Calu3 (cell line): ENCODE results near the gene FBXO4. TPM values are rescaled to one million over a fixed set of nuclear protein-coding genes. Genes with fewer than 3 reads are reported as not detected.

ENCODE experiments used
- BruUV-seq: library from RNA; stranded (reverse); fragments of 400-500 nt; replicated peaks from 2 replicates; lab custom pipeline; 2021; lab: Mats Ljungman, UMichigan
- CTCF ChIA-PET: fragments of 300-600 bp; sonication (Branson Sonifier 250); formaldehyde crosslinking; loops from one replicate; lab custom pipeline; 2022; ENCODE audit warnings: antibody characterized with exemption; lab: Charles Lee
- DNase-seq: peaks from one replicate; pipeline ENCODE4 v3.0.0; 2022
- H3K27ac Mint-ChIP-seq: one replicate; pipeline ENCODE4 v1.8.0; 2022; ENCODE audit warnings: mixed read lengths; ENCODE audit not compliant: unreplicated experiment
- H3K27me3 Mint-ChIP-seq: one replicate; pipeline ENCODE4 v1.8.0; 2022; ENCODE audit warnings: mixed read lengths; ENCODE audit not compliant: unreplicated experiment
- H3K36me3 Mint-ChIP-seq: one replicate; pipeline ENCODE4 v1.8.0; 2022; ENCODE audit warnings: mild to moderate bottlenecking, moderate library complexity, mixed read lengths; ENCODE audit not compliant: insufficient read depth, unreplicated experiment
- H3K4me1 Mint-ChIP-seq: one replicate; pipeline ENCODE4 v1.8.0; 2022; ENCODE audit warnings: mild to moderate bottlenecking, low read depth, mixed read lengths; ENCODE audit not compliant: unreplicated experiment
- H3K4me3 Mint-ChIP-seq: one replicate; pipeline ENCODE4 v1.8.0; 2022; ENCODE audit warnings: mild to moderate bottlenecking, low read depth, moderate library complexity, mixed read lengths; ENCODE audit not compliant: unreplicated experiment
- H3K9me3 Mint-ChIP-seq: one replicate; pipeline ENCODE4 v1.8.0; 2022; ENCODE audit warnings: low read depth, mixed read lengths; ENCODE audit not compliant: unreplicated experiment
- CTCF ChIP-seq: fragments of 200-600 bp; IDR thresholded peaks from one replicate; pipeline ENCODE4 v1.8.0; 2022; ENCODE audit warnings: antibody characterized with exemption; ENCODE audit not compliant: unreplicated experiment
- intact Hi-C: fragments of 100-400 bp; cut with micrococcal nuclease; formaldehyde crosslinking; loops from one replicate; pipeline ENCODE4 v1.10.0; 2022; ENCODE audit not compliant: unreplicated experiment
- total RNA-seq: library from RNA; stranded (reverse); gene quantifications from 2 replicates; pipeline ENCODE4 v1.2.3, GENCODE V29; 2022

The FBXO4 gene
- total RNA-seq, 1 experiment from 2014 or later = 8.9 TPM

- CTCF ChIA-PET = no interaction called here
- no TSS peak for BruUV-seq
- peaks cover 2% of the 10 kb centered on the region for H3K9me3 Mint-ChIP-seq
Measured at GRCh38 chr5:41896230-41896629, 28.9 kb upstream of the FBXO4 start.

GRCh38 chr5:41903382-41903891 lies 21.6 kb upstream of the FBXO4 start:
- Mint-ChIP-seq H3K27ac (peak overlapping the region; percentile 99), H3K4me1 (peaks cover 20% of the 10 kb centered on the region), H3K36me3 (peaks cover 31% of the 10 kb centered on the region), H3K4me3 (peak overlapping the region; percentile 88), H3K9me3 (no peaks in the 10 kb centered on the region), H3K27me3 (no peaks in the 10 kb centered on the region)
- no peak for TF ChIP-seq CTCF
- BruUV-seq = TSS peak; percentile 99
- CTCF ChIA-PET = interaction anchor here (0.9 to 1.6 kb wide), 5 partner anchors 22 to 1005 kb away, joined by 3 to 12 read pairs (median 4); partner anchors contain the start of gene FBXO4
- DNase-seq = no peak
- intact Hi-C loops = no loop called here

More at GRCh38 chr5:41896230-41896629, 28.9 kb upstream of the FBXO4 start:
- H3K4me3 Mint-ChIP-seq = no peak overlapping the region
- no peak overlapping the region for H3K27ac Mint-ChIP-seq
- no peak for DNase-seq
- intact Hi-C loops = no loop called here
- no peaks in the 10 kb centered on the region for H3K36me3 Mint-ChIP-seq
- peaks cover 33% of the 10 kb centered on the region for H3K27me3 Mint-ChIP-seq
- H3K4me1 Mint-ChIP-seq = peaks cover 6% of the 10 kb centered on the region
- no peak for TF ChIP-seq CTCF

- BruUV-seq = no TSS peak
- intact Hi-C loops = loop anchor here (2.0 kb wide), 1 partner anchor 21 kb away; the partner anchor contains the start of gene FBXO4
- CTCF ChIA-PET = interaction anchor here (0.5 to 1.6 kb wide), 7 partner anchors 11 to 1005 kb away, joined by 3 to 12 read pairs (median 4); partner anchors contain the start of gene FBXO4
- Mint-ChIP-seq H3K4me3 (peak within 1 kb of the TSS; percentile 88), H3K27me3 (no peaks in the 10 kb centered on the region), H3K36me3 (peaks cover 31% of the 10 kb centered on the region), H3K27ac (peak within 1 kb of the TSS; percentile 99), H3K4me1 (peaks cover 20% of the 10 kb centered on the region), H3K9me3 (no peaks in the 10 kb centered on the region)
- peak; percentile 98 for DNase-seq
- TF ChIP-seq CTCF = no peak
Measured at GRCh38 chr5:41903892-41904799, 20.9 kb upstream of the FBXO4 start, which contains the start of gene RIMOC1. Gene RIMOC1 (plus strand): TSS chr5:41904344. CDS start chr5:41904368, 24 bp downstream.

GRCh38 chr5:41906151-41906550 lies 18.9 kb upstream of the FBXO4 start:
- Mint-ChIP-seq H3K27ac (no peak overlapping the region), H3K36me3 (peaks cover 40% of the 10 kb centered on the region), H3K9me3 (no peaks in the 10 kb centered on the region), H3K4me3 (no peak overlapping the region), H3K27me3 (no peaks in the 10 kb centered on the region), H3K4me1 (peaks cover 20% of the 10 kb centered on the region)
- CTCF ChIA-PET = no interaction called here
- DNase-seq = no peak
- no TSS peak for BruUV-seq
- intact Hi-C loops = no loop called here
- TF ChIP-seq CTCF = no peak
